Measurements from ENCODE around the gene ALDOB.
A peak's percentile ranks its signal among the peaks of the same experiment; 100 is the strongest.

The ALDOB gene

DNA sequence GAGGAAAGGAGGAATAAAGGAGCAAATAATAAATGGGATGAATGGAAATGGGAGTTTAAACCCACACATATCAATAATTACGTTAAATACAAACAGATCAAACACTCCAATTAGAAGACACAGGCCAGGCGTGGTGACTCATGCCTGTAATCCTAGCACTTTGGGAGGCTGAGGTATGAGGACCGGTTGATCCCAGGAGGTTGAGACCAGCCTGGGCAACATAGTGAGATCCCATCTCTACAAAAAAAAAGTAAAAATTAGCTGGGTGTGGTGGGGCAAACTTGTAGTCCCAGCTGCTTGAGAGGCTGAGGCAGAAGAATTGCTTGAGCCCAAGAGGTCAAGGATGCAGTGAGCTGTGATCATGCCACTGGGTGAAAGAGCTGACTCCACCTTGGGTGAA, 54.5 kb downstream of the ALDOB start:
- DNase-seq: no peak

GRCh38 chr9:101380295-101380694, 55.3 kb downstream of the ALDOB start:
- DNase-seq: no peak

DNA sequence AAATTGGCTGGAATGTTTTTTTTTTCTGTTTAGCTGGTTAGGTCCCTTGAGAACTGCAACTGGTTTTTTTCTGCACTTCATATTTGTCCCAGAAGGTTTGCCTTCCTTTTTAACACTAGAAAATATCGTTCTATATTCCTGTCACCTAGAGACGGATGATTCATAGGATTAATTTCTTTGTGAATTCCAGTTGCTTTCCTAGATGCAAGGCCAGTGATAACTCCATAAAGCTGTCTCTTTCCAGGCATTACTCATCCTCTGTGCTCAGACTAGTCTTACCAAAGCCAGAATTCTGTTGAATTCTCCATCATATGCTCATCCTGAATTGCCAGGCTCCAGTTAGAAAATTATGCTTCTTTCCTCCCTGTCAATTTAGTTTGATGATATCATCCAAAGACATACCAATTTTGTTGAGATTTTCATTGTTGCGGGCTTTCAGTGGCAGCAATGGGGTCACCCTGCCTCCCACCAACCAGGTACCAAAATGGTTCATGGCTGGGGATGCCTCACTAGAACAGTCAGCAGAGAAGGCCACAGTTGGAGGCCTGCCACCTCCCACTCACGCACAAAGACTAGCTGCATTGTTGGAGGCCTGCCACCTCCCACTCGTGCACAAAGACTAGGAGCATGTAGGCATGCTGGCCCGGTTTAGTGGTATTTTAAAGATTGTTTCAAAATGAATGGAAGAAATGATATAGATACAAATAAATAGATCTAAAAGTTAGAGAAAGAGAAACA, 59.3 kb downstream of the ALDOB start:
- DNase-seq: peak; percentile 96

DNA sequence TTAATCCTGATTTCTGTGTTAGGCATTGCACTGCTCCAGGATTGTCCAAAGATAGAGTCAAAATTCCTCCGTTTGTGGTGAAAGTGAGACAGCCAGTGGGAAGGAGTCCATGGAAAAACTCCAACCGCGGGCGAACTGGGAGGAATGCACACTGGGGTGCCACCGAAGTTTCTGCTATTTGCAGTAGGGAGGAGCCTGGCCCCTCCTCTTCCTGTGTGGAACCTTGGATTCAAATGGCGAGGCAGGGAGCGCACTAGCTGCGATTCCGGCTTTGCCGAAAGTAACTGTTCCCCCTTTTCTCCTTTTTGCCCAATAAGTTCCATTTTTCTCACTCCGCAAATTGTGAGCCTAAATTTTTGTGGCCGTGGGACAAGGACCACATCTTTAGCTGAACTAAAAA, 60.0 kb downstream of the ALDOB start:
- peak; percentile 35 for DNase-seq

- no peak for DNase-seq
These were observed 63.1 kb downstream of the ALDOB start for GRCh38 chr9:101372327-101373118.

DNA sequence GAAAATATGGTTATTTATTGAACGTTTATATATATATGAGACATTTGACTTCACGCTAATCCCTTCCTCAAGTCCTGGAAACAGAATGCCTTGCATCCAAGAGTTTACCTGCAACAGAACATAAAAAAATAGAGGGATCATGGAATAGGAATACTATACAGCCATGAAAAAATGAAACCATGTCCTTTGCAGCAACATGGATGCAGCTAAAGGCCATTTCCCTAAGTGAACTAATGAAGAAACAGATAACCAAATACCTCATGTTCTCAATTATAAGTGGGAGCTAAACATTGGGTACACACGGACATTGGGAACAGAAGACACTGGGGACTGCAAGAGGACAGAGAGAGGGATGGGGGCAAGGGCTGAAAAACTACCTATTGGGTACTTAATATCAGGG, 63.8 kb downstream of the ALDOB start:
- DNase-seq: no peak
